K562 (cell line): ENCODE results near the gene VSNL1. TPM values are rescaled to one million over a fixed set of nuclear protein-coding genes. Genes with fewer than 3 reads are reported as not detected.
A peak's percentile ranks its signal among the peaks of the same experiment; 100 is the strongest.

ENCODE experiments used
- CREM ChIP-seq: IDR thresholded peaks from 2 replicates; pipeline ENCODE4 v1.6.1; 2014; ENCODE audit warnings: antibody characterized with exemption, low read depth
- ESRRB ChIP-seq: fragments of 250-450 bp; sonication (Bioruptor Pico); IDR thresholded peaks from 2 replicates; pipeline ENCODE4 v1.5.0; 2020; ENCODE audit warnings: mild to moderate bottlenecking, moderate library complexity, borderline replicate concordance
- ETV5 ChIP-seq: sonication (generic); formaldehyde crosslinking; IDR thresholded peaks from 2 replicates; pipeline ENCODE4 v1.4.0; 2020; ENCODE audit warnings: low read depth, mild to moderate bottlenecking, missing genetic modification reagents
- HNRNPK ChIP-seq: fragments of 200-400 bp; formaldehyde crosslinking; IDR thresholded peaks from one replicate; pipeline ENCODE4 v1.6.1; 2018; ENCODE audit warnings: mild to moderate bottlenecking, low read depth, low read length; ENCODE audit not compliant: poor library complexity, severe bottlenecking
- LCOR ChIP-seq: sonication (generic); formaldehyde crosslinking; IDR thresholded peaks from 2 replicates; pipeline ENCODE4 v1.8.0; 2022; ENCODE audit warnings: mild to moderate bottlenecking, missing genetic modification reagents
- NFATC3 ChIP-seq: fragments of 450-650 bp; IDR thresholded peaks from 2 replicates; pipeline ENCODE4 v1.6.1; 2017; ENCODE audit warnings: mild to moderate bottlenecking
- POLR3A ChIP-seq: IDR thresholded peaks from 2 replicates; pipeline ENCODE4 v1.6.1; 2011; ENCODE audit warnings: borderline replicate concordance, mild to moderate bottlenecking, moderate library complexity; ENCODE audit not compliant: insufficient read length, insufficient read depth; ENCODE audit errors: extremely low read depth
- SMC3 ChIP-seq: conservative IDR thresholded peaks from 2 replicates; pipeline ENCODE4 v1.6.1; 2011; ENCODE audit warnings: low read depth, low read length, improper control_type of control experiment; ENCODE audit not compliant: insufficient read depth
- TEAD1 ChIP-seq, 2 experiments: fragments of 450-650 bp in 1 of 2; sonication (generic) in 1 of 2; formaldehyde crosslinking; IDR thresholded peaks; 2 replicates each; pipeline versions ENCODE4 v1.4.0 to v1.8.0; 2020 to 2022; ENCODE audit warnings: mild to moderate bottlenecking in 2 of 2, missing genetic modification reagents in 1 of 2
- THRAP3 ChIP-seq: fragments of 450-650 bp; IDR thresholded peaks from 2 replicates; pipeline ENCODE4 v1.6.1; 2016; ENCODE audit warnings: mild to moderate bottlenecking, inconsistent platforms, borderline replicate concordance
- ZBTB40 ChIP-seq, 2 experiments: fragments of 450-650 bp in 1 of 2; sonication (generic) in 1 of 2; formaldehyde crosslinking in 1 of 2; IDR thresholded peaks; 2 replicates each; pipeline versions ENCODE4 v1.7.1 to v1.9.0; 2016 to 2022; ENCODE audit warnings: inconsistent platforms in 1 of 2, mild to moderate bottlenecking in 1 of 2, missing genetic modification reagents in 1 of 2
- ZNF282 ChIP-seq: sonication (generic); formaldehyde crosslinking; IDR thresholded peaks from 2 replicates; pipeline ENCODE4 v1.8.1; 2023; ENCODE audit warnings: missing genetic modification reagents
- ZNF408 ChIP-seq: fragments of 250-450 bp; sonication (Bioruptor Pico); IDR thresholded peaks from 2 replicates; pipeline ENCODE4 v1.4.0; 2020; ENCODE audit warnings: low read depth, mild to moderate bottlenecking, moderate library complexity
- ZNF76 ChIP-seq: fragments of 250-450 bp; sonication (Bioruptor Pico); IDR thresholded peaks from 2 replicates; pipeline ENCODE4 v1.4.0; 2020; ENCODE audit warnings: mild to moderate bottlenecking, moderate library complexity, borderline replicate concordance
- ZNF764 ChIP-seq: fragments of 250-450 bp; sonication (Bioruptor Pico); IDR thresholded peaks from 2 replicates; pipeline ENCODE4 v1.4.0; 2020; ENCODE audit warnings: low read depth, mild to moderate bottlenecking, moderate library complexity
- polyA plus RNA-seq, 8 experiments: library from polyadenylated mRNA; depleted of rRNA in 4 of 8; stranded (reverse) in 5 of 8; unstranded in 3 of 8; fragments of >200 nt; fragmentation: Nextera tagmentation in 2 of 8; fragmentation: Illumina TruSeq in 1 of 8; extraction: Ambion mirVana in 2 of 8; extraction: Trizol in 1 of 8; gene quantifications; 2 replicates each; pipeline versions ENCODE4 v1.2.1 to v1.2.3, GENCODE V29; 2011 to 2014; ENCODE audit warnings: inconsistent platforms in 1 of 8, missing spikeins in 1 of 8
- total RNA-seq, 7 experiments: library from RNA; depleted of rRNA in 6 of 7; stranded (reverse); fragments of >200 nt in 6 of 7; fragmentation: Illumina TruSeq in 2 of 7; extraction: Trizol in 2 of 7; gene quantifications; 2 replicates each; pipeline versions ENCODE4 v1.2.1 to v1.2.3, GENCODE V29; 2011 to 2021; ENCODE audit warnings: low replicate concordance in 1 of 7
- TF ChIP-seq, protein P1 (sequence below): fragments of 450-650 bp; IDR thresholded peaks from 2 replicates; pipeline ENCODE4 v1.6.1; 2016; ENCODE audit warnings: borderline replicate concordance

The VSNL1 gene
- total and polyA plus RNA-seq, 9 of the 15 experiments (the other 6 are each of a cell fraction or from before 2014, with no cell fraction given), result 0.20 TPM; not detected in 8

DNA sequence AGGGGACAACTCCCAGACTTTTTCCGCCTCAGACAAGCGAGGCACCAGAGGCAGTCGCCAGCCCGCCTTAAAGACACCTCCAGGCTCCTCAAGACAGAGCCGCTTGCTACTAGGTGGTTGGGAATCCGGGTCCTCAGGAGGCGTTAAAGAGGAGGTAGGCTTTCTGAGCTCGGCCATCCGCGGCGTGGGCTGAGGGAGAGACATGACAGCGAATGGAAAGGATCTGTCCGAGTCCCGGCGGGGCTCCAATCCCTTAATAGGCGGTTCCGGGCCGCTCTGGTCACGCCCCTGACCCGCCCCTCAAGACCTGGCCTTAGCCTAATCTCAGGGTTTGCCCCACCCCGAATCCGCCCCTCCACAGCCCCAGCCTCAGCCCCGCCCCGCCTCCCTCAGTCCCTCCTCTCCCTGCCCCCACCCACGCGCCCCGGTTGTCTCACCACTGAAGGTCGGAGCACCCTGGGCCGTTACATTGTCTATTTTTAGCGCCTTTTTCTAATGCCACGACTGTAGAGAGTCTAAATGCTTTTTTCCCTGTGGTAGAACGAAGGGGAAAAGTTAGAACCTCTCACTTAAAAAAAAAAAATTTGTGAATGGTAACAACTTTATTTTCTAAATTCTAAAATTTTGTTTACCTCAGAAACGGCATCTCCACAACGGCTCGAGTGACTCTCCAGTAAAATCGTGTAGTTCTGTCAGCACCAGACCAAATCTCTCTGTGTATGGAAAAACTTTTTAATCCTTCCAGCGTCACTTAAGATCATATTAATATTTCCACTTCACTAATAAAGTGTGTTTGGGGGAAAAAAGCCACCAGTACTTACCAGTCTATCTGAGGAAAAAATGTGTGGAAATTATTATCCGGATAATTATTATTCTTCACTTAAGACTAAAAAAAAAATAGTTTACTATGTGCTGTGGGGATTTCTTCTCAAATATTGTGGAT is 22.0 kb upstream of the VSNL1 start, which contains the start of gene RAD51AP2 (continued):
- TF ChIP-seq ZNF408 (CRISPR knock-in tag) (no peak), SMC3 (no peak), ZNF282 (CRISPR knock-in tag) (no peak), ETV5 (CRISPR knock-in tag) (no peak), THRAP3 (no peak), POLR3A (no peak), CREM (peak; percentile 48; the same call in 1 of the 2 replicates), ZNF76 (CRISPR knock-in tag) (no peak), HNRNPK (no peak), ZNF764 (no peak), ESRRB (no peak), TEAD1 (CRISPR knock-in tag; IDR thresholded peaks at IDR 0.05) (no peak), NFATC3 (no peak), LCOR (CRISPR knock-in tag) (no peak), ZBTB40 (IDR thresholded peaks at IDR 0.05) (0 out of 2 replicates have a peak, but pooled peaks have one; percentile 39), ZBTB40 (CRISPR knock-in tag; IDR thresholded peaks at IDR 0.05) (no peak)
- TF ChIP-seq, protein P1, sequence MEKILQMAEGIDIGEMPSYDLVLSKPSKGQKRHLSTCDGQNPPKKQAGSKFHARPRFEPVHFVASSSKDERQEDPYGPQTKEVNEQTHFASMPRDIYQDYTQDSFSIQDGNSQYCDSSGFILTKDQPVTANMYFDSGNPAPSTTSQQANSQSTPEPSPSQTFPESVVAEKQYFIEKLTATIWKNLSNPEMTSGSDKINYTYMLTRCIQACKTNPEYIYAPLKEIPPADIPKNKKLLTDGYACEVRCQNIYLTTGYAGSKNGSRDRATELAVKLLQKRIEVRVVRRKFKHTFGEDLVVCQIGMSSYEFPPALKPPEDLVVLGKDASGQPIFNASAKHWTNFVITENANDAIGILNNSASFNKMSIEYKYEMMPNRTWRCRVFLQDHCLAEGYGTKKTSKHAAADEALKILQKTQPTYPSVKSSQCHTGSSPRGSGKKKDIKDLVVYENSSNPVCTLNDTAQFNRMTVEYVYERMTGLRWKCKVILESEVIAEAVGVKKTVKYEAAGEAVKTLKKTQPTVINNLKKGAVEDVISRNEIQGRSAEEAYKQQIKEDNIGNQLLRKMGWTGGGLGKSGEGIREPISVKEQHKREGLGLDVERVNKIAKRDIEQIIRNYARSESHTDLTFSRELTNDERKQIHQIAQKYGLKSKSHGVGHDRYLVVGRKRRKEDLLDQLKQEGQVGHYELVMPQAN, result no peak
